GM12801 (cell line): ENCODE results near the gene GNB1.

Experiments used
- TF ChIP-seq, protein P1 (sequence below): IDR thresholded peaks from one replicate; pipeline ENCODE4 v1.5.1; 2011; ENCODE audit warnings: control low read depth; ENCODE audit not compliant: insufficient read length; ENCODE audit errors: extremely low read depth

The GNB1 gene

GRCh38 chr1:1929639-1930545 is 39.0 kb upstream of the GNB1 start:
- TF ChIP-seq, protein P1, sequence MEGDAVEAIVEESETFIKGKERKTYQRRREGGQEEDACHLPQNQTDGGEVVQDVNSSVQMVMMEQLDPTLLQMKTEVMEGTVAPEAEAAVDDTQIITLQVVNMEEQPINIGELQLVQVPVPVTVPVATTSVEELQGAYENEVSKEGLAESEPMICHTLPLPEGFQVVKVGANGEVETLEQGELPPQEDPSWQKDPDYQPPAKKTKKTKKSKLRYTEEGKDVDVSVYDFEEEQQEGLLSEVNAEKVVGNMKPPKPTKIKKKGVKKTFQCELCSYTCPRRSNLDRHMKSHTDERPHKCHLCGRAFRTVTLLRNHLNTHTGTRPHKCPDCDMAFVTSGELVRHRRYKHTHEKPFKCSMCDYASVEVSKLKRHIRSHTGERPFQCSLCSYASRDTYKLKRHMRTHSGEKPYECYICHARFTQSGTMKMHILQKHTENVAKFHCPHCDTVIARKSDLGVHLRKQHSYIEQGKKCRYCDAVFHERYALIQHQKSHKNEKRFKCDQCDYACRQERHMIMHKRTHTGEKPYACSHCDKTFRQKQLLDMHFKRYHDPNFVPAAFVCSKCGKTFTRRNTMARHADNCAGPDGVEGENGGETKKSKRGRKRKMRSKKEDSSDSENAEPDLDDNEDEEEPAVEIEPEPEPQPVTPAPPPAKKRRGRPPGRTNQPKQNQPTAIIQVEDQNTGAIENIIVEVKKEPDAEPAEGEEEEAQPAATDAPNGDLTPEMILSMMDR: no peak

GRCh38 chr1:1929102-1929638 is 38.3 kb upstream of the GNB1 start:
- TF ChIP-seq, protein P1: no peak

DNA sequence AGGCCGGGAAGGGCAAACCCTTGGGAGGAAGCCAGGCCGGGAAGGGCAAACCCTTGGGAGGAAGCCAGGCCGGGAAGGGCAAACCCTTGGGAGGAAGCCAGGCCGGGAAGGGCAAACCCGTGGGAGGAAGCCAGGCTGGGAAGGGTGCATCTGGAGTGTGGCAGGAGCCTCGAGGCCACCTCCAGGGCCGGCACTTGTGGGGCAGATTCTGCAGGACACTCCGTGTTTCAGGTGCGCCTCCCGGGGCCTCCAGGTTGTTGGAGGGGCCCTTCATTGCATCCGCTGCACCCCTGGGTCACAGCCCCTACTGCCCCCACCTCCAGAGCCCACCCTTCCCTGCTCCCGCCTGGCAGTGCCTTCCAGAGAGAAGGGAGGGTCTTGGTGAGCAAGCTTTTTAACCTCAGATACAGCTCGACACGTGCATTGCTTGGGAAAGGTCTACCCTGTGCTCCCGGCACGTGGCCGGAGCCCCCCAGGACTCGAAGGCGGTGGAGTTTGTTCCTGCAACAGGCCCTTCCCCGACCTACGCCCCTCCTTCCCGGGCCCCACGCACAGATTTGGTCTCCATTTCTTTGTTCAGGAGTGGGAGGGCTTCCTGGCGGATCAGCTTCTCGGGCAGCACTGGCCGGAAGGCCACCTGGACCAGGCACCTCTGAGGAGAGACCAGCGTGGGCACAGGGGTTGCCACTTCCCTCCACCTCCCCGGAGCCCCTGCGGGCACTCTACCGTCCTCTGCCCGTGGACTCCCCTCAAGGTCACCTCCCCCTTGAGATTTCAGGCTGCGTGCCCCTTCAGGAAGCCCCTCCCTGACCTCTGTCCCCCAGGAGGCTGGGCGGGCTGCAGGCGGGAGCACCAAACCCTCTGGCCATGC is 37.6 kb upstream of the GNB1 start:
- TF ChIP-seq, protein P1: no peak

- TF ChIP-seq, protein P1: no peak
Observed at GRCh38 chr1:1927751-1928150, 36.9 kb upstream of the GNB1 start.

DNA sequence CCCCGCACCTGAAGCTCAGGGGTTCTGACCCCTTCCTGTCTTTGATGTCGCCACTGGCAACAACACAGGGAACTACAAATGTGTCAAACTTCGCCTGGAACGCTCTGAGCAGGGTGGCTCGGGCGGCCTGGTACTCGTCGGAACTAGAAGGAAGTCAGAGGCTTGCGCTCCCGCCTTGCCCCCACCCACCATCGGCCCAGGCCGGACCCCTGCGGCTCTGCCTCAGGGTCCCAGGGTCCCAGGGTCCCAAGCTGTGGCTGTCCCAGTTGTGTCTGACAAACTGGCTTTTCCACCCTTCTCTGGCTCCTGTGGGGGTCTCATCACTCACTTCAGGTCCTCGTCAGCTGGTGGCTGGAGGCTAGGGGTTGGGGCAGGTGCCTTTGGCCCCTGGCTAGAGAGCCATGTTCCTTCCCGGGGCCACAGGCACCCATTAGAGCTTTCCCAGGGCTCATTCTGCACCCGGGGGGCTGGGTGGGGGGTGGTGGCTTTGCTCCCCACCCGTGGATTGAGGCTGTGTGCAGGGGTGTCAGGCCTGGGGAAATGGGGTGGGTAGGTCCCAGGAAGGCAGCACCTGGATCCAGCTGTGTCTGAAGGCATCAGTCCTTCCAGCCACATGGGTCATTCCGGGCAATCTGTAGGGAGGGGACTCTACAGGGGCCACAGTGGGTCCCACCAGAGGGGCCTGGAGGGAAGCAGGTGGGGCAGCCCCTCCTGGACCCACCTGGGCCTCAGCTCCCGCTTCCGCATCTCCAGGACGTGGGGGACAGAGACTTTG is 36.2 kb upstream of the GNB1 start:
- TF ChIP-seq, protein P1: no peak

DNA sequence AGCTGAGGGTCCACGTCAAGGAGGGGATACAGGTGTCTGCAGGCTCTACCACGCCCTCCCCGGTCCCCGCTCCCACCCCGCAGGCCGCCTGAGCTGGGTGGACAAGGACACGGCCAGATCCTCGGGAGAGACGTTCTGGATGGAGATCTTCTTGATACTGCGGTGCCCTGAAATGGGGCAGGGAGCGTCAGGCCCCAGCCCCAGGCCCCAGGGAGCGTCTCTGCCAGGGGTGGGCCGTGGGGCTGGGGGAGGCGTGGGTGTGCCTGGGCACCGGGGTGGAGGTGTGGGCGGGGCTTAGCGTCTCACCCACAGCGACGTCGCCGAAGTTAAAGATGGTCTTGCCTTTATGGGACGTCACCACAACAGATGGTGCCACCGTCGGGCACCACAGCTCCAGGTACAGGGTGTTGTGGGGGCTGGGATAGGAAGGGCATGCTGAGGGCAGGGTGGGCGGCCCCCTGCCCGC is 35.5 kb upstream of the GNB1 start:
- TF ChIP-seq, protein P1: no peak
